Measurements from ENCODE around the gene TERT.

DNA sequence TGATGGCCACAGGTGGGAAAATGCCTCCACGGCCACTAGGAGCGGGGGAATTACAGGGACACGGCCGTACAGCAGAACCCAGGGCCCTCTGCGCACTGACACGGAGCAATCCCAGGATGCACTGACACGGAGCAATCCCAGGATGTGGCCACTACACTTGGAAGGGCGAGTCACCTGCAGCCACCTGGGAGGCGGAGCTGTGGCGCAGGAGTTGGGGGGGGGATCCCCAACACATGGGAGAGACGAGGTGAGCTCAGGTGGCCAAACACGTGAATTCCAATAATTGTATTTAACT, 43.3 kb upstream of the TERT start:
- TF ChIP-seq, protein P1, sequence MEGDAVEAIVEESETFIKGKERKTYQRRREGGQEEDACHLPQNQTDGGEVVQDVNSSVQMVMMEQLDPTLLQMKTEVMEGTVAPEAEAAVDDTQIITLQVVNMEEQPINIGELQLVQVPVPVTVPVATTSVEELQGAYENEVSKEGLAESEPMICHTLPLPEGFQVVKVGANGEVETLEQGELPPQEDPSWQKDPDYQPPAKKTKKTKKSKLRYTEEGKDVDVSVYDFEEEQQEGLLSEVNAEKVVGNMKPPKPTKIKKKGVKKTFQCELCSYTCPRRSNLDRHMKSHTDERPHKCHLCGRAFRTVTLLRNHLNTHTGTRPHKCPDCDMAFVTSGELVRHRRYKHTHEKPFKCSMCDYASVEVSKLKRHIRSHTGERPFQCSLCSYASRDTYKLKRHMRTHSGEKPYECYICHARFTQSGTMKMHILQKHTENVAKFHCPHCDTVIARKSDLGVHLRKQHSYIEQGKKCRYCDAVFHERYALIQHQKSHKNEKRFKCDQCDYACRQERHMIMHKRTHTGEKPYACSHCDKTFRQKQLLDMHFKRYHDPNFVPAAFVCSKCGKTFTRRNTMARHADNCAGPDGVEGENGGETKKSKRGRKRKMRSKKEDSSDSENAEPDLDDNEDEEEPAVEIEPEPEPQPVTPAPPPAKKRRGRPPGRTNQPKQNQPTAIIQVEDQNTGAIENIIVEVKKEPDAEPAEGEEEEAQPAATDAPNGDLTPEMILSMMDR (IDR thresholded peaks at IDR 0.05; ENCODE audit: insufficient read depth, low read length, poor library complexity, severe bottlenecking) = no peak
- no peak for TF ChIP-seq EZH2phosphoT487 (conservative IDR thresholded peaks at IDR 0.05; ENCODE audit: low read length)
